ENCODE results near the gene SH3TC2.

DNA sequence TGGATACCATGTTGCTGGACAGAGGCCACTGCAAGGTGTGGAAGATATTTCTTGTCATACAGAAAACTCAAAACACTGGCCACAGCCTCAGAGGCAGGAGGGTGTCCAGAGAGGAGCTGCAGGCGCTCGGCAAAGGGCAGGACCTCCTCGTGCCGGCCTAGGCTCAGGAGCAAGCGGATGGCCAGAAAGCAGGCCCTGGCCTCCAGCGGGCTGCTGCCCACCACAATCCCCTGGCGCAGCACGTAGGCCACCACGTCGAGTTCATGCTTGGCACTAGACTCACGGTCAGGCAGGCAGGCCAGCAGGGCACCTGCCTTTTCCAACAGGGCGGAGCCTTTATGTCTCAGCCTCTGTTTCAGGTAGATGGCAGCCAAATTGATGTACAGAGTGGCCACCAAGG lies 35.2 kb downstream of the SH3TC2 start:
- TF ChIP-seq, protein P1, sequence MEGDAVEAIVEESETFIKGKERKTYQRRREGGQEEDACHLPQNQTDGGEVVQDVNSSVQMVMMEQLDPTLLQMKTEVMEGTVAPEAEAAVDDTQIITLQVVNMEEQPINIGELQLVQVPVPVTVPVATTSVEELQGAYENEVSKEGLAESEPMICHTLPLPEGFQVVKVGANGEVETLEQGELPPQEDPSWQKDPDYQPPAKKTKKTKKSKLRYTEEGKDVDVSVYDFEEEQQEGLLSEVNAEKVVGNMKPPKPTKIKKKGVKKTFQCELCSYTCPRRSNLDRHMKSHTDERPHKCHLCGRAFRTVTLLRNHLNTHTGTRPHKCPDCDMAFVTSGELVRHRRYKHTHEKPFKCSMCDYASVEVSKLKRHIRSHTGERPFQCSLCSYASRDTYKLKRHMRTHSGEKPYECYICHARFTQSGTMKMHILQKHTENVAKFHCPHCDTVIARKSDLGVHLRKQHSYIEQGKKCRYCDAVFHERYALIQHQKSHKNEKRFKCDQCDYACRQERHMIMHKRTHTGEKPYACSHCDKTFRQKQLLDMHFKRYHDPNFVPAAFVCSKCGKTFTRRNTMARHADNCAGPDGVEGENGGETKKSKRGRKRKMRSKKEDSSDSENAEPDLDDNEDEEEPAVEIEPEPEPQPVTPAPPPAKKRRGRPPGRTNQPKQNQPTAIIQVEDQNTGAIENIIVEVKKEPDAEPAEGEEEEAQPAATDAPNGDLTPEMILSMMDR (IDR thresholded peaks at IDR 0.05): no peak
- TF ChIP-seq POLR2A (IDR thresholded peaks at IDR 0.05): no peak

Data from esophagus squamous epithelium (tissue), 4 donors.